ENCODE results near the gene F8A2.
"Not testable (repeated sequence)": the region's sequence is repeated elsewhere in the genome, so short reads cannot be mapped to it uniquely, and the experiment has no call there.

GRCh38 chrX:155335337-155335712, 46.6 kb upstream of the F8A2 start:
- not testable (repeated sequence) for TF ChIP-seq POLR2A, CTCF (IDR thresholded peaks at IDR 0.05)
